Measurements from ENCODE around the gene MYH15. TPM values are rescaled to one million over a fixed set of nuclear protein-coding genes. Genes with fewer than 3 reads are reported as not detected.

Gene MYH15
- total and polyA plus RNA-seq, 2 of the 8 experiments (the other 6 are each of a cell fraction or from before 2014, with no cell fraction given): under 0.01 TPM; not detected in 1

DNA sequence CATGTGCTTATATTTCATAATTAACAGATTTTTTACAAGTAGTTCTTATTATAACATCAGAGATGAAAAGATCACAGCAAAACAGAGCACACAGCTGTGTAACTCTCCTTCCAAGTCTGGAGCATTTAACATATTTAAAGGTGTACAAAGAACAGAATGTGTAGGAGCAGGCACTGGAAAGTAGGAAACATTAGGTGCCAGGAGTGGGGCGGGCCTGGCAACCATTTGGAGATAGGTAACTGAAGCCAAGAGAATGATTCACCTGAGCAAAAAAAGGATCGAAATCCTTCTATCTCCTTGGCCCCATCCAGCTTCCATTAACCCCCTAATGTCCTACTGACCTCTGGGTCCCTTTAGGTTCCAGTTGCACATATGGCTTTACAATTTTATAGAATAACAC lies 2.3 kb upstream of the MYH15 start:
- ChIA-PET POLR2A (ENCODE audit: partially characterized antibody) (interaction anchor here (2.0 kb wide), 1 partner anchor 9 kb away, joined by 4 read pairs; no protein-coding TSS in a partner anchor), CTCF (ENCODE audit: partially characterized antibody) (interaction anchor here (1.0 to 3.5 kb wide), 6 partner anchors 9 to 40 kb away, joined by 3 to 17 read pairs (median 6); no protein-coding TSS in a partner anchor)
- peaks cover 0 to 2% (median 0%) of the 10 kb centered on the region in 4 experiments; a peak in 1 of 7 replicates for H3K27me3 ChIP-seq (replicated peaks in 1 of 4; ENCODE audit: control insufficient read depth in 3 of 4, extremely low read depth in 1 of 4, insufficient read depth in 3 of 4, low read length in 3 of 4)
- no peak overlapping the region for H2BK5ac ChIP-seq (ENCODE audit: low read depth, low read length)
- H2BK12ac ChIP-seq (ENCODE audit: low read depth, low read length): no peak overlapping the region
- TF ChIP-seq CHD1 (IDR thresholded peaks at IDR 0.05; ENCODE audit: low read depth, low read length): no peak
- no peak for TF ChIP-seq SAP30 (IDR thresholded peaks at IDR 0.05; ENCODE audit: insufficient read depth, insufficient replicate concordance, low read length)
- TF ChIP-seq CREB1 (IDR thresholded peaks at IDR 0.05): no peak
- no peak for TF ChIP-seq TAF1 (IDR thresholded peaks at IDR 0.05; ENCODE audit: low read depth, low read length)
- TF ChIP-seq JUND (IDR thresholded peaks at IDR 0.05; ENCODE audit: low read length): no peak
- no peaks in the 10 kb centered on the region for H3K23me2 ChIP-seq (ENCODE audit: low read depth, low read length)
- no peak overlapping the region for H3K4me3 ChIP-seq (ENCODE audit: extremely low read depth in 1 of 4, insufficient read depth in 2 of 4, low read depth in 3 of 4, low read length in 4 of 4)
- H3K18ac ChIP-seq (ENCODE audit: extremely low read depth, low read length): no peak overlapping the region
- no peak overlapping the region for H3K27ac ChIP-seq (ENCODE audit: low read depth, low read length)
- no peaks in the 10 kb centered on the region for H3K36me3 ChIP-seq (ENCODE audit: control insufficient read depth in 2 of 4, insufficient read depth in 4 of 4, low read length in 3 of 4)
- H2BK20ac ChIP-seq (ENCODE audit: low read length): no peak overlapping the region
- no peaks in the 10 kb centered on the region for H3K79me1 ChIP-seq (ENCODE audit: low read depth, low read length)
- no peak overlapping the region for H2BK120ac ChIP-seq (replicated peaks; ENCODE audit: low read depth, low read length)
- H2BK15ac ChIP-seq (ENCODE audit: low read length): no peak overlapping the region
- H3K4ac ChIP-seq (replicated peaks; ENCODE audit: insufficient read length, low read depth, low read length): no peak overlapping the region
- no peak overlapping the region for H3K4me2 ChIP-seq (ENCODE audit: insufficient read depth in 1 of 2, low read depth in 2 of 2, low read length in 2 of 2)
- no peak overlapping the region for H3K56ac ChIP-seq (replicated peaks; ENCODE audit: insufficient read length, low read depth, low read length)
- H4K8ac ChIP-seq (ENCODE audit: extremely low read depth, insufficient read depth, low read length): no peak overlapping the region
- H4K91ac ChIP-seq (replicated peaks; ENCODE audit: insufficient read length, low read length): no peak overlapping the region
- H2AK5ac ChIP-seq (ENCODE audit: low read depth, low read length): no peak overlapping the region
- no peak overlapping the region for H2AFZ ChIP-seq (ENCODE audit: low read length)
- H3K23ac ChIP-seq (ENCODE audit: insufficient read length): no peak overlapping the region
- 97% methylated on average over 2 of the region's 2 CpGs; no CpG with 5 or more reads in 1 of the 2 experiments for WGBS, 2 experiments (ENCODE audit: extremely low coverage in 1 of 2, insufficient coverage in 1 of 2, insufficient read length in 1 of 2, insufficient replicate concordance in 2 of 2, low coverage in 1 of 2, low lambda C conversion rate in 2 of 2, missing lambda C conversion rate in 1 of 2)
- no peak overlapping the region for H3K14ac ChIP-seq (ENCODE audit: insufficient read length)
- no peaks in the 10 kb centered on the region for H3K4me1 ChIP-seq (replicated peaks in 1 of 4; ENCODE audit: control insufficient read depth in 3 of 4, insufficient read depth in 4 of 4, low read length in 3 of 4)
- DNase-seq (ENCODE audit: low read depth in 1 of 2, low spot score in 2 of 2) (no peak), FAIRE-seq (no peak)
- H3K9me3 ChIP-seq (ENCODE audit: insufficient read depth in 2 of 2, low read depth in 1 of 2, low read length in 1 of 2): no peaks in the 10 kb centered on the region
- no peaks in the 10 kb centered on the region for H4K20me1 ChIP-seq (replicated peaks in 1 of 2; ENCODE audit: control insufficient read depth in 1 of 2, insufficient read depth in 2 of 2, low read length in 2 of 2)
- no peak overlapping the region for H4K5ac ChIP-seq (ENCODE audit: insufficient read length, low read depth, low read length)
- H3K79me2 ChIP-seq (ENCODE audit: control insufficient read depth in 1 of 2, insufficient read depth in 2 of 2, low read length in 2 of 2): no peaks in the 10 kb centered on the region
- H3K9ac ChIP-seq (replicated peaks in 1 of 4; ENCODE audit: extremely low read depth in 1 of 4, low read depth in 3 of 4, low read length in 3 of 4): no peak overlapping the region
